Measurements from ENCODE around the gene TANGO6. TPM values are rescaled to one million over a fixed set of nuclear protein-coding genes. Genes with fewer than 3 reads are reported as not detected.

TANGO6 gene
- total and polyA plus RNA-seq, 12 donors = 1.9 to 17.9 (median 10.9) TPM

DNA sequence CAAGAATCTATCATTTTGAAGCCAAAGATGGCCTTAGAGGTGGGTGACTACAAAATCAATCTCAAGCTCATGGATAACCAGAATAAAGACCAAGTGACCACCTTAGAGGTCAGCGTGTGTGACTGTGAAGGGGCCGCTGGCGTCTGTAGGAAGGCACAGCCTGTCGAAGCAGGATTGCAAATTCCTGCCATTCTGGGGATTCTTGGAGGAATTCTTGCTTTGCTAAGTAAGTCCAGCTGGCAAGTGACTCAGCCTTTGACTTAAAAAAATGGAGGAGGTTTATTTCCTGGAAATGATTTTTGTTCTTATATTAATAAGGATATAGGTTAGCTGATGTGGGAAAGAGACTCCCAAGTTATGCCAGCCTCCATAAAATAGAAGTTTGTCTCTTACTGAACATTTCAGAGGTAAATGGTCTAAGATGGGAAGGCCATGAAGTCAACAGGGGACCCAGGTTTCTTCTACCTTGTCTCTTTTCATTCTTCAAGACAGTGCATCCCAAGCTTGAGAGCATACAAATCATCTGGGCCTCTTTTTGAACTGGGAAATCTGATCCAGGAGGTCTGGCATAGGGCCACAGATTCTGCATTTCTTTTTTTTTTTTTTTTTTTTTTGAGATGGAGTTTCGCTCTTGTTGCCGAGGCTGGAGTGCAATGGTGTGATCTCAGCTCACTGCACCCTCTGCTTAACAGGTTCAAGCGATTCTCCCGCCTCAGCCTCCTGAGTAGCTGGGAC lies 19.8 kb upstream of the TANGO6 start:
- H3K4me3 ChIP-seq = no peak overlapping the region
- 72 to 79% (median 77%) methylated on average over 8 of the region's 8 CpGs for WGBS, 4 donors
- no peaks in the 10 kb centered on the region for H3K9me3 ChIP-seq (replicated peaks in 1 of 3)
- intact Hi-C loops (cut with DNase I) = no loop called here
- no peak for TF ChIP-seq POLR2A (IDR thresholded peaks at IDR 0.05)
- TF ChIP-seq, protein P1, sequence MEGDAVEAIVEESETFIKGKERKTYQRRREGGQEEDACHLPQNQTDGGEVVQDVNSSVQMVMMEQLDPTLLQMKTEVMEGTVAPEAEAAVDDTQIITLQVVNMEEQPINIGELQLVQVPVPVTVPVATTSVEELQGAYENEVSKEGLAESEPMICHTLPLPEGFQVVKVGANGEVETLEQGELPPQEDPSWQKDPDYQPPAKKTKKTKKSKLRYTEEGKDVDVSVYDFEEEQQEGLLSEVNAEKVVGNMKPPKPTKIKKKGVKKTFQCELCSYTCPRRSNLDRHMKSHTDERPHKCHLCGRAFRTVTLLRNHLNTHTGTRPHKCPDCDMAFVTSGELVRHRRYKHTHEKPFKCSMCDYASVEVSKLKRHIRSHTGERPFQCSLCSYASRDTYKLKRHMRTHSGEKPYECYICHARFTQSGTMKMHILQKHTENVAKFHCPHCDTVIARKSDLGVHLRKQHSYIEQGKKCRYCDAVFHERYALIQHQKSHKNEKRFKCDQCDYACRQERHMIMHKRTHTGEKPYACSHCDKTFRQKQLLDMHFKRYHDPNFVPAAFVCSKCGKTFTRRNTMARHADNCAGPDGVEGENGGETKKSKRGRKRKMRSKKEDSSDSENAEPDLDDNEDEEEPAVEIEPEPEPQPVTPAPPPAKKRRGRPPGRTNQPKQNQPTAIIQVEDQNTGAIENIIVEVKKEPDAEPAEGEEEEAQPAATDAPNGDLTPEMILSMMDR (IDR thresholded peaks at IDR 0.05) = no peak
- H3K27ac ChIP-seq = no peak overlapping the region
- H3K36me3 ChIP-seq (replicated peaks in 1 of 2) = no peaks in the 10 kb centered on the region
- no peaks in the 10 kb centered on the region for H3K27me3 ChIP-seq
- no peak for DNase-seq
- H3K4me1 ChIP-seq (replicated peaks in 1 of 2) = no peaks in the 10 kb centered on the region

DNA sequence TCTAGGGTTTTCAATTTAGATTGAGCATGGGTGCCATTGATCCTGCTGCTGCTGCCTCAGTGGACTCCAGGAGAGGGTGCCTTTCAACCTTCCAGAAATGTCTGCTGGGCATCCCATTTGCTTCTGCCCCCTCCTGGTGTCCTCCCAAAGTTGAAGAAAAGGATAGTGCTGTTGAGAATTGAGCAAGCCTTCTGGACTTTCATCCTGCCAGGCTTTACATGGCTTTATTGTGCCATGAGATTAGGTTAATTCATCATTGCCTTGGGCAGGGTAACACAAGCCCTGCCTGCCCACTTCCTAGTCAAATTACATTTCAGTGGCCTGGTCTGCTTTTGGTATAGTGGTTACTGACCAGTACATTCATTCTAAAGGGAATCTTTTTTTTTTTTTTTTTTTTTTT lies 17.9 kb upstream of the TANGO6 start:
- H3K4me3 ChIP-seq = no peak overlapping the region
- no peaks in the 10 kb centered on the region for H3K36me3 ChIP-seq (replicated peaks in 1 of 2)
- intact Hi-C loops (cut with DNase I) = no loop called here
- DNase-seq = no peak
- H3K27ac ChIP-seq = no peak overlapping the region
- H3K9me3 ChIP-seq (replicated peaks in 1 of 3) = no peaks in the 10 kb centered on the region
- TF ChIP-seq, protein P1 (IDR thresholded peaks at IDR 0.05) = no peak
- no peak for TF ChIP-seq POLR2A (IDR thresholded peaks at IDR 0.05)
- no peaks in the 10 kb centered on the region for H3K4me1 ChIP-seq (replicated peaks in 1 of 2)
- no peaks in the 10 kb centered on the region for H3K27me3 ChIP-seq

DNA sequence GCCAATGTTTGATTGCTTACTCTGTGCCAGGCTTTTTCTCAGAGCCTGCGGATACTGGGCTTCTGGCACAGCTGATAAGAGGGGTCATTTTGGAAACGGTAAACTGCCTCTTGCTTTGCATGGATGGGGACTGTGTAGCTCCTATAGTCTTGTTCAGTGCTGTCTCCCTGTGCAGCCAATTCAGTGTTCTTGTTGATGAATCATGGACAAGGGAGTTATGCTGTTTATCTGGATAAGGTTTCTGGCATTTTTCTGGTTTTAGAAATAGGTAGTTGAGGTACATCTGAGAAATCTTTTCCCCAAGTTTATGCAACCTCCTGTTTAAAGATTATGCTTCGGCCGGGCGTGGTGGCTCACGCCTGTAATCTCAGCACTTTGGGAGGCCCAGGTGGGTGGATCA lies 16.7 kb upstream of the TANGO6 start:
- H3K4me1 ChIP-seq (replicated peaks in 1 of 2) = no peaks in the 10 kb centered on the region
- H3K27me3 ChIP-seq = no peaks in the 10 kb centered on the region
- H3K4me3 ChIP-seq = no peak overlapping the region
- H3K36me3 ChIP-seq (replicated peaks in 1 of 2) = no peaks in the 10 kb centered on the region
- H3K27ac ChIP-seq = no peak overlapping the region
- intact Hi-C loops (cut with DNase I) = no loop called here
- DNase-seq = no peak
- no peaks in the 10 kb centered on the region for H3K9me3 ChIP-seq (replicated peaks in 1 of 3)
- TF ChIP-seq, protein P1 (IDR thresholded peaks at IDR 0.05) = no peak
- no peak for TF ChIP-seq POLR2A (IDR thresholded peaks at IDR 0.05)
- 82 to 91% (median 89%) methylated on average over 6 of the region's 6 CpGs for WGBS, 4 donors

DNA sequence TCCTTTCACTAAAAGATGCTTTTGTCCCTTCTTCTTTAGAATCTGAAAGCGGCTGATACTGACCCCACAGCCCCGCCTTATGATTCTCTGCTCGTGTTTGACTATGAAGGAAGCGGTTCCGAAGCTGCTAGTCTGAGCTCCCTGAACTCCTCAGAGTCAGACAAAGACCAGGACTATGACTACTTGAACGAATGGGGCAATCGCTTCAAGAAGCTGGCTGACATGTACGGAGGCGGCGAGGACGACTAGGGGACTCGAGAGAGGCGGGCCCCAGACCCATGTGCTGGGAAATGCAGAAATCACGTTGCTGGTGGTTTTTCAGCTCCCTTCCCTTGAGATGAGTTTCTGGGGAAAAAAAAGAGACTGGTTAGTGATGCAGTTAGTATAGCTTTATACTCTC lies 10.1 kb upstream of the TANGO6 start:
- no peaks in the 10 kb centered on the region for H3K9me3 ChIP-seq (replicated peaks in 1 of 3)
- H3K4me3 ChIP-seq = no peak overlapping the region
- no peaks in the 10 kb centered on the region for H3K27me3 ChIP-seq
- 81 to 89% (median 84%) methylated on average over 14 of the region's 14 CpGs for WGBS, 4 donors
- no peak for DNase-seq
- no peaks in the 10 kb centered on the region for H3K36me3 ChIP-seq (replicated peaks in 1 of 2)
- intact Hi-C loops (cut with DNase I) = no loop called here
- no peaks in the 10 kb centered on the region for H3K4me1 ChIP-seq (replicated peaks in 1 of 2)
- TF ChIP-seq, protein P1 (IDR thresholded peaks at IDR 0.05) = no peak
- no peak for TF ChIP-seq POLR2A (IDR thresholded peaks at IDR 0.05)
- no peak overlapping the region for H3K27ac ChIP-seq

Data from adrenal gland (tissue), 12 donors.